Neuron (in vitro differentiated cells): ENCODE measurements around the gene CDK5R1.

Experiments used
- H2AFZ ChIP-seq: one replicate; pipeline ENCODE4 v1.6.1; 2013; ENCODE audit warnings: low read depth, mild to moderate bottlenecking, inconsistent platforms, low read length, moderate library complexity
- H3K27me3 ChIP-seq: one replicate; pipeline ENCODE4 v1.6.1; 2013; ENCODE audit warnings: low read length; ENCODE audit not compliant: insufficient read depth
- H3K36me3 ChIP-seq: one replicate; pipeline ENCODE4 v1.6.1; 2013; ENCODE audit warnings: low read length; ENCODE audit not compliant: insufficient read depth
- H3K4me1 ChIP-seq: one replicate; pipeline ENCODE4 v1.6.1; 2013; ENCODE audit warnings: low read length; ENCODE audit not compliant: insufficient read depth
- H3K4me3 ChIP-seq: 2 replicates; pipeline ENCODE4 v1.5.1; 2013; ENCODE audit warnings: mild to moderate bottlenecking, low read length, moderate library complexity
- H3K9me3 ChIP-seq: one replicate; pipeline ENCODE4 v1.6.1; 2013; ENCODE audit warnings: low read length

CDK5R1 gene

DNA sequence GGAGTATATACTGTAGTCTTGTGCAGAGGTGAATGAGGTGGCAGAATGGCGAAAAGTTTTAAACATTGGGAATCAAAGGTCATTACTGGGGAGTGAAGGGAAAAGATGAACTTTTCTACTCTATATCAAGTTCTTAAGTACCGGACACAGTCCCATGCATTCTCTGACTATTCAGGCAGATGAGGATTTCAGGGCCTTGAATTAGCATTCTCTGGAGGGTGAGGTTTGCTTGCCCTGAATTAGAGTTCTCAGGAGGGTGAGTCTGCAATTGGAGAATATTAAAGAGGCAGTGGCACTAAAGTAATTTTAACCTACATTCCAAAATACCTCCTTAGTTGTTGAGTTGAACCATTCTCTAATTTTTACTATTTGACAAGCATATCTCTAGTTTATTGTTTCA, 33.4 kb upstream of the CDK5R1 start:
- H3K36me3 ChIP-seq = peaks cover 84% of the 10 kb centered on the region

DNA sequence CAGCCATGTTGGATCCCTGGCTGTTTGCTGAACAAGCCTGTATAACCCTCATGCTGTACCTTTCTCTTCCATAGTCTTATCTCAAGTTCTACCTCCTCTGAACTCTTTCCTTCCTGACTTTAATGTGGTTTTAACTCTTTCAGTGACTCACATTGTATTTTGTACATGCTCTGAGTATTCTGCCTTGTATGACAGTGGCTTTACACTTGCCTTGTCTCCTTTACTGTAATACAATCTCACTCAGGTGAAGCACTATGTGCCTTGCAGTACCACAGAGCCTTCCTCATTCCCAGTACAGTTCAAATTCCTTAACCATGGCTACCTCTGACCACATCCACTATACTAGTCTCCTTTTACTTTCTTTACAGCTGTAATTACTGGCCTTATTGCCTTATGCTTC, 28.4 kb upstream of the CDK5R1 start:
- Histone ChIP-seq H3K36me3 (peaks cover 60% of the 10 kb centered on the region), H3K9me3 (peaks cover 3% of the 10 kb centered on the region), H2AFZ (no peak overlapping the region)

More for the DNA sequence above, 33.4 kb upstream of the CDK5R1 start:
- H3K9me3 ChIP-seq = peaks cover 3% of the 10 kb centered on the region
- no peak overlapping the region for H2AFZ ChIP-seq
- no peaks in the 10 kb centered on the region for H3K27me3 ChIP-seq
- H3K4me1 ChIP-seq = no peaks in the 10 kb centered on the region
- H3K4me3 ChIP-seq = no peak overlapping the region

DNA sequence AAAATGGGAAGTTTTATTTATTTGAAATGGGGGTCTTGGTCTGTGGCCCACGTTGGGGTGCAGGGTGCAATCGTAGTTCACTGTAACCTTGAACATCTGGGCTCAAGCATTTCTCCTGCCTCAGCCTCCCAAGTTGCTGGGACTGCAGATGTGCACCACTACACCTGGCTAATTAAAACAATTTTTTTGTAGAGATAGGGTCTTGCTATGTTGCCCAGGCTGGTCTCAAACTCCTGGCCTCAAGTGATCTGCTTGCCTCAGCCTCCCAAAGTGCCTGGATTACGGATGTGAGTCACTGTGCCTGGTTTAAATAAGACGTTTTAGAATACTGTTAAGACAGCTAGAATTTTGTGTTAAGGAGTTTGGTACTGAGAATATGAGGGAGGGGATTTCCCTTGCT, 26.7 kb upstream of the CDK5R1 start:
- Histone ChIP-seq H3K9me3 (peaks cover 3% of the 10 kb centered on the region), H2AFZ (no peak overlapping the region), H3K27me3 (no peaks in the 10 kb centered on the region), H3K36me3 (peaks cover 57% of the 10 kb centered on the region), H3K4me1 (no peaks in the 10 kb centered on the region), H3K4me3 (no peak overlapping the region)

More for the DNA sequence above, 28.4 kb upstream of the CDK5R1 start:
- Histone ChIP-seq H3K27me3 (no peaks in the 10 kb centered on the region), H3K4me1 (no peaks in the 10 kb centered on the region), H3K4me3 (no peak overlapping the region)

DNA sequence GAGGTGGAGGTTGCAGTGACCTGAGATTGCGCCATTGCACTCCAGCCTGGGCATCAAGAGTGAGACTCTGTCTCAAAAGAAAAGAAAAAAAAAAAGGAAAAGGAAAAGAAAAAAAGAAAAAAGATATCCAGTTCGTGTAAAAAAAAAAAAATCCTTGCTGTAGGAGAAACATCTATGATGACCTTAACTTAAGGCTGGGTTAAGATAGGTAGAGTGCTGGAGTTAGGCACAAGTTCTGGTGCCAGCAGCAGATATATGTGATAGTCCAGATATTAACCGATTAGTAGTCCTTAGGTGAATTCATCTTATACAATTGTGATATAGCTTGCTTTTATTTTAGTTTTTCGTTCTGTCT, 25.3 kb upstream of the CDK5R1 start:
- Histone ChIP-seq H3K4me3 (no peak overlapping the region), H3K36me3 (peaks cover 58% of the 10 kb centered on the region), H3K9me3 (no peaks in the 10 kb centered on the region), H3K27me3 (no peaks in the 10 kb centered on the region), H2AFZ (no peak overlapping the region), H3K4me1 (no peaks in the 10 kb centered on the region)

DNA sequence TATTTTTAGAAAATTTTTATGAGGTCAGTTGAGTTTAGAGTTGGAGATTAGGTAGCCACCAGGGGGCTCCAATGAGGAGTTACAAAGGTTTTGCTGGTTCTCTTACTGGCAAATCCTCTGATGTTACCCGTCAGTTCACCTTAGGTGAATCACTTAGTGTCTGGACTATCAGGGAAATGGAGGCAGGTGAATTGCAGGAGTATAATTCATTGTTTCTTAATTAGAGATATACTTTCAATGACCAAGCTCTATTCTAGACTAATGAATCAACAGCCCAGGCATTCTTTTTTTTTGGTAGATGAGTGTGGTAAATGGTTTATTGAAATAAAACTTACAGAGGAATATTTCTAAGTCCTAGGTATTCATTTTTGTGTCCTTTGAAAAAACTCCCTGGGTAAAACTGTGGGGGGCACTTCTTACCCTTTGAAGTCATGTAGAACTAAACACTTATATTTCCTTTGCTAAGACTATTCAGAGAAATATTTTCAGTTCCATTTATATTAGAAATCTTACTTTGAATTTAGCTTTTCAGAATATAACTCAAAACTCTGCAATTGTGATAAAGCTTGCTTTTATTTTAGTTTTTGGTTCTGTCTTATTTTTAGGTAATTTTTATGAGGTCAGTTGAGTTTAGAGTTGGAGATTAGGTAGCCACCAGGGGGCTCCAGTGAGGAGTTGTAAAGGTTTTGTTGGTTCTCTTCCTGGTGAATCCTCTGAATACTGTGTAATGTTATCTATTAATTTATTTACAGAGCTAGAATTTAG, 24.8 kb upstream of the CDK5R1 start:
- Histone ChIP-seq H3K4me1 (no peaks in the 10 kb centered on the region), H2AFZ (no peak overlapping the region), H3K9me3 (no peaks in the 10 kb centered on the region), H3K27me3 (no peaks in the 10 kb centered on the region), H3K36me3 (peaks cover 59% of the 10 kb centered on the region), H3K4me3 (no peak overlapping the region)

DNA sequence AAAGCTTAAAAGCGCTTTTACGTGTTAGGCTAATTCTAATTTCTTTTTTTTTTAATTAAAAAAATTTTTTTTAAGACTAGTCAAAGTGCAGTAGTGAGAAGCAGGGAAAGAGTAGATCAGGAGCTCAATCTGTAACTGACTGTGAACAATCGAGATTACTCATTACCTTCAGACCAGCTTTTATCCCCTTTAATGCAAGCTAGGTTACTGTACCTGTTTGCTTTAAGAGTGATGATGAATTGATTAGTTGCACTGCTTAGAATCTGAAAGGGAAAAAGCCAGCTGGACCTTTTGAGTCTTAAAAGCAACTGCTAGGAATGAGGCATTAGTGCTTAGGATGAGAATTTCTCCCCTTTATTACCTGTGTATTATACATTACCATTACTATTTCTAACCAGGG, 23.5 kb upstream of the CDK5R1 start:
- peaks cover 57% of the 10 kb centered on the region for H3K36me3 ChIP-seq
- no peaks in the 10 kb centered on the region for H3K4me1 ChIP-seq
- peaks cover 1% of the 10 kb centered on the region for H3K9me3 ChIP-seq
- no peaks in the 10 kb centered on the region for H3K27me3 ChIP-seq
- no peak overlapping the region for H2AFZ ChIP-seq
- no peak overlapping the region for H3K4me3 ChIP-seq

DNA sequence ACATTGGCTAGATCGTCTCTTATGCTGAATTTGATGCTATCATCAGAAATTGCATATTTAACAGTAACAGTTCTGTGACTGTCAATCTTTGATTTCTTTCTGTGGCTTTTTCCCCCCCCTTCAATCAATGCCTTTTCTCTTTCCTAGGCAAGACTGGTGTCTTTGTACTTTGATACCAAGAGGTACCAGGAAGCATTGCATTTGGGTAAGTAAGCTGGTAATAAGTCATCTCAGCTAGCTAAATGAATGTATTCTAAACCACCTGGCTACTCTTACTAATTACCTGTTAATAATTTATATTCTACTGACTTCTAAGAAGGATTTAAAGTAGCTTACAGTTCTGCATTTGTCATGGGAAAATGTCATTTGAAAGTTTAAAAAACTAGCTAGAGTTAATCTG, 22.4 kb upstream of the CDK5R1 start:
- no peak overlapping the region for H2AFZ ChIP-seq
- peaks cover 59% of the 10 kb centered on the region for H3K36me3 ChIP-seq
- no peak overlapping the region for H3K4me3 ChIP-seq
- no peaks in the 10 kb centered on the region for H3K27me3 ChIP-seq
- peaks cover 1% of the 10 kb centered on the region for H3K9me3 ChIP-seq
- no peaks in the 10 kb centered on the region for H3K4me1 ChIP-seq

DNA sequence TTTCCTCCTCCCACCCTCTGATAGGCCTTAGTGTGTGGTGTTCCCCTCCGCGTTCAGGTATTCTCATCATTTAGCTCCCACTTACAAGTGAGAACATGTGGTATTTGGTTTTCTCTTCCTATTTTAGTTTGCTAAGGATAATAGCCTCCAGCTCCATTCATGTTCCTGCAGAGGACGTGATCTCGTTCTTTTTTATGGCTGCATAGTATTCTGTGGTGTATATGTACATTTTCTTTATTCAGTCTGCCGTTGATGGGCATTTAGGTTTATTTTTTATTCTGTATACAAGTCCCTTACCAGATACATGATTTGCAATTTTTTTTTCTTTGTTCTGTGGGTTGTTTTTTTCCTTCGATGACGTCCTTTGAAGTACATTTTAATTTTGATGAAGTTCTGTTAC, 18.8 kb upstream of the CDK5R1 start:
- Histone ChIP-seq H3K27me3 (no peaks in the 10 kb centered on the region), H3K9me3 (peaks cover 1% of the 10 kb centered on the region), H3K36me3 (peaks cover 75% of the 10 kb centered on the region)

DNA sequence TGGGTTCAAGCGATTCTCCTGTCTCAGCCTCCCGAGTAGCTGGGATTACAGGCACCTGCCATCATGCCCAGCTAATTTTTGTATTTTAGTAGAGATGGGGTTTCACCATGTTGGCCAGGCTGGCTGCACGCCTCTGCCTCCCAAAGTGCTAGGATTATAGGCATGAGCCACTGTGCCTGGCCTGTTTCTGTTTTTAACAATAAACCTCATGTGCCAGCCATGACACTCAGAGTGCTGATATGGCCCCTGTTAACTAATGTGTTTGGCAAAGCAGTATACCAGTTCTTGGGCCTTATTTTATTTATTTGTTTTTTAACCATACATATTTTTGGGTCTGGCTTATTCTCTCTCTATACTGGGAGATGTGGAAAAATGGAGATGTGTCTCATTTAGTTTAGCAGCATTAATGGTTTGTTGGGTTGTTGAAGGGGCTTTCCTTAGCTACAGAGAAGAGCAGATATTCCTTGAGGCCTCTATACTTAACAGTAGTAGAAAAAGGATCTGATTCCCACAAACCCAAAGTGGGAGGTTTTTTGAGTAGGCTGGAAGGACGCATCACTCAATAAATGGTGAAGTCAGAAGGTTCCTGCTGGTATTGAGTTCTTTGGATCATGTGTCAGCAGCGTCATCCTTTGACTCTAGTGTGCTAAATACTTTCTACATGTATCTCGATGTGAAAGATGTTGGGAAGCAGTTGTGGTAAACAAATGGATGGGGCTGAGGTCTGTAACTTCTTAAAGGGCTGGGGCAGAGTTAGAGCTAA, 16.2 kb upstream of the CDK5R1 start:
- Histone ChIP-seq H3K4me1 (no peaks in the 10 kb centered on the region), H2AFZ (no peak overlapping the region), H3K36me3 (peaks cover 80% of the 10 kb centered on the region), H3K4me3 (no peak overlapping the region), H3K27me3 (no peaks in the 10 kb centered on the region), H3K9me3 (peaks cover 1% of the 10 kb centered on the region)

More for the DNA sequence above, 18.8 kb upstream of the CDK5R1 start:
- Histone ChIP-seq H3K4me1 (no peaks in the 10 kb centered on the region), H2AFZ (no peak overlapping the region), H3K4me3 (no peak overlapping the region)

DNA sequence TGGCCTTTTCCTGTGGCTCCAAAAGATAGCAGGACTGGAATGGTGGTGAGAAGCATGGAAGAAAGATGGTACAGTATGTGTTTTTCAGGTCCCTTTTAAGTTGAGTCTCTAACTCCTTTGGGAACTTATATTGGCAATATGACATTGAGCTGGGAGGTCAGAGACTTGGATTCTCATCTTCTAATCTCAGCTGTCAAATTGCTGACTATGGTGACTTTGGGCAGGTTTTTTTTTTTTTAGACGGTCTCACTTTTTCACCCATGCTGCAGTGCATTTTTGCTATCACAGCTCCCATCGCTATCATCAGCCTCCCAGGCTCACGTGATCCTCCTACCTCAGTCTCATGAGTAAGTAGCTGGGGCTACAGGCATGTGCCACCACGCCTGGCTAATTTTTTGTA, 15.1 kb upstream of the CDK5R1 start:
- Histone ChIP-seq H3K9me3 (peaks cover 1% of the 10 kb centered on the region), H3K27me3 (no peaks in the 10 kb centered on the region), H3K4me3 (no peak overlapping the region), H3K4me1 (no peaks in the 10 kb centered on the region), H3K36me3 (peaks cover 83% of the 10 kb centered on the region), H2AFZ (no peak overlapping the region)

DNA sequence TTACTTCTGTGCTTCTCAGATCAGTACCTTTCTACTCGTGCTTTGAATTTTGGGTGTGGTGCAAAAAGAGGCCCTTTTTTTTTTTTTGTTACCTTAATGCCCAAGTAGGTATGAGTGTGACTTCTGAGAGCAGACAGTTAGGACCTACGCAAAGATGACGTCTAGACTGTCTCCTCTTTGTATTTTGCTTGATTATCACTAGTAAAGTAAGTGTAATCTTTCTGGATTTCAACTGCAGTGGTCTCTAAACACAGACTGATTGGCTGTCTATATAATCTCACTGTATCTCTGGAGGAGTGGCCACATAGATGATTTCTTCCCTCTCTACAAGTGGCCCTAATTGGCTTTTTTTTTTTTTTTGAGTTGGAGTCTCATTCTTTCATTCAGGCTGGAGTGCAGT, 11.5 kb upstream of the CDK5R1 start:
- no peaks in the 10 kb centered on the region for H3K27me3 ChIP-seq
- no peaks in the 10 kb centered on the region for H3K4me1 ChIP-seq
- H3K4me3 ChIP-seq = no peak overlapping the region
- H2AFZ ChIP-seq = no peak overlapping the region
- peaks cover 89% of the 10 kb centered on the region for H3K36me3 ChIP-seq
- H3K9me3 ChIP-seq = no peaks in the 10 kb centered on the region

DNA sequence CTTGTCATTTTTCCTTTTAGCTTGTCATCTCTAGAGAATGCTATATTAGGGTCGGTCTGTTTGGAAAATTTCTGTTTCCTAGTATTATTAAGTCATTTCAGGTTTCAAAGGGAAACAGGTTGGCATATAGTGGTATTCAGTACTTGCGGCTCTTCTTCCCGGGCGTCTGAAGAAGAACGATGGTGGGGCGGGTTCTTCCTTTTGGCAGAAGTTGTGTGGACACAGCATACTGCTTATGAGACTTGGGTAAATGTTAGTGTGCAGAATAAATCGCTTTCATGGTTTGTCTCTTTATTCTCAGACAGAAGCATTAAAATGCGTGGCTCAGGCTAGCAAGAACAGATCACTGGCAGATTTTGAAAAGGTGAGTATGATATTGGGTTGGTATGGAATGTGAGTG, 9.6 kb upstream of the CDK5R1 start:
- no peaks in the 10 kb centered on the region for H3K9me3 ChIP-seq
- no peaks in the 10 kb centered on the region for H3K27me3 ChIP-seq
- peaks cover 75% of the 10 kb centered on the region for H3K36me3 ChIP-seq

DNA sequence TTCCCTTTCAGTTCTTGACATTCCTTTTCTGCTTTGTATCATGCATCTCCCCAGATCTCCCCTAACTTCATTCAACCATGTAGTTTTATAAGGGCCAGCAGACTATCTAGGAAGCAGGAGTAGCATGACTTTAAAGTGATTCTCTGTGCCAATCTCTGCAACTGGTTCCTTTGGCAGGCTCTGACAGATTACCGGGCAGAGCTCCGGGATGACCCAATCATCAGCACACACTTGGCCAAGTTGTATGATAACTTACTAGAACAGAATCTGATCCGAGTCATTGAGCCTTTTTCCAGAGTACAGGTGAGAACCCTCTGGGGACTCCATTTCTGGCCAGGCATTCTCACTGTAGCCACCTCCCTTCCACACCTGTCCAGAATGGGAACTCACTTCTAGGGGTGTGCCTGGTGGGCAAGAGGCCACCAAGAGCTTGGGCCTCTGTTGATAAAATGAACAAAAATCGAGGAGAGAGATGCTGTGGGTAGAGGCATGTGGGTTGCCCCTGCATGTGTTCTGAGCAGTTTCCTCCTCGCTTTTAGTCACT, 7.6 kb upstream of the CDK5R1 start:
- Histone ChIP-seq H3K4me3 (no peak overlapping the region), H2AFZ (no peak overlapping the region), H3K9me3 (no peaks in the 10 kb centered on the region), H3K4me1 (peaks cover 10% of the 10 kb centered on the region), H3K36me3 (peaks cover 63% of the 10 kb centered on the region), H3K27me3 (no peaks in the 10 kb centered on the region)

More for the DNA sequence above, 9.6 kb upstream of the CDK5R1 start:
- Histone ChIP-seq H2AFZ (no peak overlapping the region), H3K4me3 (no peak overlapping the region), H3K4me1 (no peaks in the 10 kb centered on the region)
